Testis (tissue), 3 donors: Measurements from ENCODE around the gene APOBEC2. TPM values are rescaled to one million over a fixed set of nuclear protein-coding genes. Genes with fewer than 3 reads are reported as not detected.

Experiments used
- DNase-seq: peaks from one replicate; pipeline ENCODE4 v3.0.0-alpha.2; 2019
- H3K27ac ChIP-seq, 2 donors: fragments of 200-600 bp; sonication (generic); one replicate each; pipeline ENCODE4 v1.5.1; 2019
- H3K27me3 ChIP-seq: fragments of 200-600 bp; sonication (generic); one replicate; pipeline ENCODE4 v1.5.1; 2019
- H3K36me3 ChIP-seq: fragments of 200-600 bp; sonication (generic); one replicate; pipeline ENCODE4 v1.5.1; 2017; ENCODE audit warnings: low read depth; ENCODE audit errors: missing control alignments
- H3K4me1 ChIP-seq: fragments of 200-600 bp; sonication (generic); one replicate; pipeline ENCODE4 v1.5.1; 2019
- H3K4me3 ChIP-seq, 2 donors: fragments of 200-600 bp; sonication (generic); one replicate each; pipeline ENCODE4 v1.5.1; 2017 to 2019
- H3K9me3 ChIP-seq: fragments of 200-600 bp; sonication (generic); one replicate; pipeline ENCODE4 v1.5.1; 2017
- CTCF ChIP-seq, 3 experiments: fragments of 450-650 bp in 2 of 3; fragments of 200-600 bp in 1 of 3; sonication (generic) in 1 of 3; IDR thresholded peaks; one replicate each; pipeline ENCODE4 v1.5.1; 2016 to 2019; ENCODE audit warnings: antibody characterized with exemption in 3 of 3, mild to moderate bottlenecking in 2 of 3, moderate library complexity in 1 of 3
- POLR2A ChIP-seq: fragments of 450-650 bp; IDR thresholded peaks from one replicate; pipeline ENCODE4 v1.6.1; 2017; ENCODE audit warnings: antibody characterized with exemption, mild to moderate bottlenecking, moderate library complexity
- WGBS, 2 donors: methylation state at CpG; one replicate each; pipeline ENCODE4 v1.1.5; 2018; 5-methylcytosine and 5-hydroxymethylcytosine counted together
- intact Hi-C: fragments of 100-400 bp; cut with DNase I; formaldehyde crosslinking; loops from one replicate; pipeline ENCODE4 v1.15.1; 2023; ENCODE audit warnings: low total_unique reads
- polyA plus RNA-seq: library from polyadenylated mRNA; stranded (reverse); fragments of 350-450 nt; fragmentation: Illumina TruSeq; extraction: RNeasy Lipid Tissue Mini Kit (QIAGEN cat#74804); gene quantifications from one replicate; pipeline ENCODE4 v1.2.3, GENCODE V29; 2014; ENCODE audit warnings: low read depth, low replicate concordance; ENCODE audit not compliant: insufficient read depth
- total RNA-seq, 2 donors: library from RNA; depleted of rRNA; stranded (reverse); fragments of >200 nt; gene quantifications; one replicate each; pipeline ENCODE4 v1.2.3, GENCODE V29; 2016

The APOBEC2 gene
- total and polyA plus RNA-seq, 3 donors from 2014 or later = 0.87 to 8.5 (median 1.2) TPM

- intact Hi-C loops = loop anchor here (10.0 kb wide), 1 partner anchor 141 kb away; no protein-coding TSS in a partner anchor
- Histone ChIP-seq H3K4me3 (no peak overlapping the region), H3K9me3 (no peaks in the 10 kb centered on the region), H3K27me3 (no peaks in the 10 kb centered on the region), H3K36me3 (no peaks in the 10 kb centered on the region), H3K4me1 (no peaks in the 10 kb centered on the region), H3K27ac (no peak overlapping the region)
- DNase-seq = no peak
- no peak for TF ChIP-seq CTCF (IDR thresholded peaks at IDR 0.05)
- TF ChIP-seq POLR2A = no peak
- WGBS, 2 donors = 65 to 69% methylated on average over 3 of the region's 3 CpGs
These were observed 16.8 kb upstream of the APOBEC2 start for GRCh38 chr6:41036186-41036585.

- Histone ChIP-seq H3K36me3 (no peaks in the 10 kb centered on the region), H3K4me1 (no peaks in the 10 kb centered on the region), H3K4me3 (no peak overlapping the region), H3K9me3 (no peaks in the 10 kb centered on the region), H3K27ac (no peak overlapping the region), H3K27me3 (no peaks in the 10 kb centered on the region)
- TF ChIP-seq POLR2A = no peak
- TF ChIP-seq CTCF (IDR thresholded peaks at IDR 0.05) = no peak
- WGBS, 2 donors = 100% methylated on average over 2 of the region's 2 CpGs
- intact Hi-C loops = loop anchor here (10.0 kb wide), 1 partner anchor 142 kb away; no protein-coding TSS in a partner anchor
- no peak for DNase-seq
These were observed 16.4 kb upstream of the APOBEC2 start for GRCh38 chr6:41036601-41037000.

GRCh38 chr6:41037107-41037900, 15.7 kb upstream of the APOBEC2 start:
- no peaks in the 10 kb centered on the region for H3K27me3 ChIP-seq
- no peak for DNase-seq
- intact Hi-C loops = loop anchor here (10.0 kb wide), 1 partner anchor 143 kb away; no protein-coding TSS in a partner anchor
- WGBS, 2 donors = 79 to 92% methylated on average over 13 of the region's 13 CpGs
- no peaks in the 10 kb centered on the region for H3K36me3 ChIP-seq
- TF ChIP-seq CTCF (IDR thresholded peaks at IDR 0.05) = no peak
- TF ChIP-seq POLR2A = no peak
- H3K4me1 ChIP-seq = no peaks in the 10 kb centered on the region
- no peak overlapping the region for H3K4me3 ChIP-seq
- no peaks in the 10 kb centered on the region for H3K9me3 ChIP-seq
- no peak overlapping the region for H3K27ac ChIP-seq

- H3K27ac ChIP-seq = no peak overlapping the region
- intact Hi-C loops = loop anchor here (10.0 kb wide), 1 partner anchor 143 kb away; no protein-coding TSS in a partner anchor
- H3K27me3 ChIP-seq = no peaks in the 10 kb centered on the region
- no peaks in the 10 kb centered on the region for H3K9me3 ChIP-seq
- TF ChIP-seq POLR2A (no peak), CTCF (IDR thresholded peaks at IDR 0.05) (no peak)
- 100% methylated on average over 1 to 3 of the region's 3 CpGs for WGBS, 2 donors
- no peaks in the 10 kb centered on the region for H3K36me3 ChIP-seq
- H3K4me1 ChIP-seq = no peaks in the 10 kb centered on the region
- no peak for DNase-seq
- H3K4me3 ChIP-seq = no peak overlapping the region
These were observed 14.8 kb upstream of the APOBEC2 start for GRCh38 chr6:41038205-41038604.
